CD4-positive, alpha-beta T cell (primary cell): ENCODE data around the gene CDIPT. TPM values are rescaled to one million over a fixed set of nuclear protein-coding genes. Genes with fewer than 3 reads are reported as not detected.

Experiments
- ATAC-seq: fragments of 200-7000 bp; cut with Tn5 transposase; one replicate; pipeline ENCODE4 v1.10.0; 2022; ENCODE audit warnings: mild to moderate bottlenecking; ENCODE audit not compliant: poor library complexity
- CTCF ChIA-PET: fragments of 350-600 bp; sonication (Branson Sonifier 250); formaldehyde crosslinking; loops from one replicate; lab custom pipeline; 2021; ENCODE audit warnings: antibody characterized with exemption, inconsistent platforms; lab: Charles Lee
- POLR2A ChIA-PET: fragments of 350-600 bp; sonication (Branson Sonifier 250); formaldehyde crosslinking; loops from one replicate; lab custom pipeline; 2021; ENCODE audit warnings: antibody characterized with exemption, inconsistent platforms; lab: Charles Lee
- DNase-seq, 14 experiments: peaks; one replicate each; pipeline ENCODE4 v3.0.0-alpha.2; 2013 to 2020; ENCODE audit warnings: mixed read lengths in 2 of 14
- H3K27ac ChIP-seq, 2 donors: one replicate each; pipeline versions ENCODE4 v1.5.1 to v1.7.0; 2013; ENCODE audit warnings: low read length in 2 of 2, low read depth in 1 of 2, mild to moderate bottlenecking in 1 of 2
- H3K27me3 ChIP-seq, 2 experiments: 1 replicate in 1 of 2; 2 replicates in 1 of 2; pipeline versions ENCODE4 v1.6.1 to v1.7.0; 2013; ENCODE audit warnings: low read length in 2 of 2, control low read depth in 1 of 2, mild to moderate bottlenecking in 1 of 2, moderate library complexity in 1 of 2; ENCODE audit not compliant: insufficient read depth in 2 of 2, control insufficient read depth in 1 of 2
- H3K36me3 ChIP-seq: one replicate; pipeline ENCODE4 v1.6.1; 2013; ENCODE audit warnings: low read length, control low read depth; ENCODE audit not compliant: insufficient read depth
- H3K4me1 ChIP-seq: one replicate; pipeline ENCODE4 v1.6.1; 2013; ENCODE audit warnings: low read length, control low read depth; ENCODE audit not compliant: insufficient read depth
- H3K4me3 ChIP-seq: one replicate; pipeline ENCODE4 v1.5.1; 2013; ENCODE audit warnings: mild to moderate bottlenecking, low read length, moderate library complexity
- H3K9me3 ChIP-seq, 2 experiments: 1 replicate in 1 of 2; 2 replicates in 1 of 2; pipeline versions ENCODE4 v1.6.1 to v1.7.0; 2013; ENCODE audit warnings: low read length in 2 of 2, mild to moderate bottlenecking in 2 of 2, control low read depth in 1 of 2, moderate library complexity in 1 of 2; ENCODE audit not compliant: control insufficient read depth in 1 of 2, insufficient read depth in 1 of 2
- H3K27ac Mint-ChIP-seq: one replicate; pipeline ENCODE4 v1.8.0; 2020; ENCODE audit warnings: mixed read lengths
- H3K27me3 Mint-ChIP-seq: one replicate; pipeline ENCODE4 v1.8.0; 2021; ENCODE audit warnings: mixed read lengths
- H3K36me3 Mint-ChIP-seq: one replicate; pipeline ENCODE4 v1.8.0; 2021; ENCODE audit warnings: low read depth, mixed read lengths
- H3K4me1 Mint-ChIP-seq: one replicate; pipeline ENCODE4 v1.8.0; 2021; ENCODE audit warnings: low read depth, mixed read lengths
- H3K4me3 Mint-ChIP-seq: one replicate; pipeline ENCODE4 v1.8.0; 2020; ENCODE audit warnings: mild to moderate bottlenecking, mixed read lengths
- H3K9me3 Mint-ChIP-seq: one replicate; pipeline ENCODE4 v1.8.0; 2020; ENCODE audit warnings: mixed read lengths
- intact Hi-C, 2 experiments: fragments of 100-400 bp; cut with DNase I in 1 of 2; cut with micrococcal nuclease in 1 of 2; formaldehyde crosslinking; loops; one replicate each; pipeline versions ENCODE4 v1.15.1 to v1.9.0; 2023 to 2025; cut with DNase I, micrococcal nuclease
- total RNA-seq, 174 experiments: library from RNA in 2 of 174; stranded (reverse) in 2 of 174; gene quantifications; one replicate each; pipeline ENCODE4 v1.2.3 and lab custom pipeline; 2021 to 2026
- TF ChIP-seq, protein P1 (sequence below): fragments of 200-600 bp; IDR thresholded peaks from one replicate; pipeline ENCODE4 v1.8.0; 2022; ENCODE audit warnings: antibody characterized with exemption, mild to moderate bottlenecking

CDIPT gene
- total RNA-seq, 2 experiments from 2014 or later = 25.7 to 27.0 TPM

DNA sequence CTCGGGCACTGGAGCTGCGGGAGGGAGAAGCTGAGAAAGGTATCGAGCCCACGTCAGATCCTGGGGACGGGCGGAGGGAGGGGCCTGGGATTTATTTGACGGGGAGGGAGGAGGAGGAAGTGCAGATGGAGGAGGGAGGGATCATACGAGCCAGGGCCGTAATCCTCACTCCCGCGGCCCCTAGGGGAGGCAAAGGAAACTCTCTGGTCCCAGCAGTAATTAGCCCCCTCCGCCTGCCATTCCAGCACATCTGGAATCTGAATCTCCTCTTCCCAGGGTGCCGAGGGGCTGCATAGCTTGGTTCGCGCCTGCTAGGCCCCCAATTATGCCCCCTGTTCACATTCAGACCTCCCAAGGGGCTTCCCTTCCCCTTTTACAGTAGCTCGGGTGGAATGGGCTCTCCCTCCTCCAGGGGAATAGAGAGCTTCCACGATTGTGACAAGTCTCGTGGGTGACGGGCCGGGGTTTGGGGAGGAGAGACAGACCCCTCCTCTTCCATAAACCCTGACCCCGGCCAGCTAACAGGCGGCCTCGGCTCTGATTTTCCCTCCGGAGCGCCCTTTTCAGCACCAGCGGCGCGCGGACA lies 36.6 kb upstream of the CDIPT start, which contains the start of gene SEZ6L2:
Gene SEZ6L2 (minus strand): TSS at position 35 of the 586 bp plus-strand sequence. CDS start 531 bp downstream, outside the sequence.
- ATAC-seq (no peak), DNase-seq (peak in 8 of 14 experiments; percentile 23 to 83 (median 68))
- H3K27ac Mint-ChIP-seq = no peak within 1 kb of the TSS
- ChIA-PET POLR2A (interaction anchor here (0.6 to 2.2 kb wide), 8 partner anchors 19 to 109 kb away, joined by 3 to 18 read pairs (median 4); partner anchors contain the start of genes CDIPT, HIRIP3, KCTD13 and KIF22), CTCF (interaction anchor here (0.8 to 1.4 kb wide), 3 partner anchors 36 to 62 kb away, joined by 3 to 5 read pairs (median 3); partner anchors contain the start of genes CDIPT and TMEM219)
- H3K36me3 ChIP-seq = no peaks in the 10 kb centered on the region
- H3K4me1 Mint-ChIP-seq = peaks cover 4% of the 10 kb centered on the region
- intact Hi-C loops = loop anchor here in 1 of 2 experiments (1.0 to 5.0 kb wide), 3 partner anchors 33 to 93 kb away; partner anchors contain the start of gene TMEM219
- peaks cover 0 to 23% of the 10 kb centered on the region in 2 experiments for H3K9me3 ChIP-seq
- H3K36me3 Mint-ChIP-seq = no peaks in the 10 kb centered on the region
- no peak within 1 kb of the TSS for H3K27ac ChIP-seq
- H3K27me3 ChIP-seq = peaks cover 28 to 29% of the 10 kb centered on the region in 2 experiments
- peak within 1 kb of the TSS; percentile 74 for H3K4me3 Mint-ChIP-seq
- no peaks in the 10 kb centered on the region for H3K9me3 Mint-ChIP-seq
- TF ChIP-seq, protein P1, sequence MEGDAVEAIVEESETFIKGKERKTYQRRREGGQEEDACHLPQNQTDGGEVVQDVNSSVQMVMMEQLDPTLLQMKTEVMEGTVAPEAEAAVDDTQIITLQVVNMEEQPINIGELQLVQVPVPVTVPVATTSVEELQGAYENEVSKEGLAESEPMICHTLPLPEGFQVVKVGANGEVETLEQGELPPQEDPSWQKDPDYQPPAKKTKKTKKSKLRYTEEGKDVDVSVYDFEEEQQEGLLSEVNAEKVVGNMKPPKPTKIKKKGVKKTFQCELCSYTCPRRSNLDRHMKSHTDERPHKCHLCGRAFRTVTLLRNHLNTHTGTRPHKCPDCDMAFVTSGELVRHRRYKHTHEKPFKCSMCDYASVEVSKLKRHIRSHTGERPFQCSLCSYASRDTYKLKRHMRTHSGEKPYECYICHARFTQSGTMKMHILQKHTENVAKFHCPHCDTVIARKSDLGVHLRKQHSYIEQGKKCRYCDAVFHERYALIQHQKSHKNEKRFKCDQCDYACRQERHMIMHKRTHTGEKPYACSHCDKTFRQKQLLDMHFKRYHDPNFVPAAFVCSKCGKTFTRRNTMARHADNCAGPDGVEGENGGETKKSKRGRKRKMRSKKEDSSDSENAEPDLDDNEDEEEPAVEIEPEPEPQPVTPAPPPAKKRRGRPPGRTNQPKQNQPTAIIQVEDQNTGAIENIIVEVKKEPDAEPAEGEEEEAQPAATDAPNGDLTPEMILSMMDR = no peak
- H3K4me3 ChIP-seq = peak within 1 kb of the TSS; percentile 55
- peaks cover 32% of the 10 kb centered on the region for H3K27me3 Mint-ChIP-seq
- peaks cover 22% of the 10 kb centered on the region for H3K4me1 ChIP-seq

- H3K9me3 Mint-ChIP-seq = no peaks in the 10 kb centered on the region
- ChIA-PET POLR2A (interaction anchor here (0.9 to 2.2 kb wide), 7 partner anchors 27 to 109 kb away, joined by 3 to 18 read pairs (median 4); partner anchors contain the start of genes CDIPT, HIRIP3, KCTD13 and KIF22), CTCF (interaction anchor here (1.3 to 1.4 kb wide), 2 partner anchors 51 to 63 kb away, joined by 3 to 5 read pairs; partner anchors contain the start of gene TMEM219)
- H3K36me3 ChIP-seq = no peaks in the 10 kb centered on the region
- H3K4me3 Mint-ChIP-seq = no peak overlapping the region
- no peak overlapping the region for H3K4me3 ChIP-seq
- H3K36me3 Mint-ChIP-seq = no peaks in the 10 kb centered on the region
- DNase-seq (no peak), ATAC-seq (no peak)
- H3K4me1 Mint-ChIP-seq = peaks cover 4% of the 10 kb centered on the region
- H3K4me1 ChIP-seq = peaks cover 22% of the 10 kb centered on the region
- H3K9me3 ChIP-seq = peaks cover 0 to 23% of the 10 kb centered on the region in 2 experiments
- TF ChIP-seq, protein P1 = no peak
- peaks cover 28 to 29% of the 10 kb centered on the region in 2 experiments for H3K27me3 ChIP-seq
- H3K27ac Mint-ChIP-seq = no peak overlapping the region
- intact Hi-C loops = no loop called here
- H3K27ac ChIP-seq = no peak overlapping the region
- H3K27me3 Mint-ChIP-seq = peaks cover 32% of the 10 kb centered on the region
Measured at GRCh38 chr16:29898804-29899515, 35.9 kb upstream of the CDIPT start.

- no peak for DNase-seq
- no peaks in the 10 kb centered on the region for H3K36me3 Mint-ChIP-seq
- peaks cover 28 to 29% of the 10 kb centered on the region in 2 experiments for H3K27me3 ChIP-seq
Measured at GRCh38 chr16:29898135-29898803, 35.2 kb upstream of the CDIPT start.

More at GRCh38 chr16:29898135-29898803, 35.2 kb upstream of the CDIPT start:
- peaks cover 32% of the 10 kb centered on the region for H3K27me3 Mint-ChIP-seq
- H3K4me1 Mint-ChIP-seq = no peaks in the 10 kb centered on the region
- peaks cover 22% of the 10 kb centered on the region for H3K4me1 ChIP-seq
- no peaks in the 10 kb centered on the region for H3K9me3 Mint-ChIP-seq
- no peak overlapping the region for H3K27ac ChIP-seq
- H3K9me3 ChIP-seq = peaks cover 0 to 23% of the 10 kb centered on the region in 2 experiments
- no peaks in the 10 kb centered on the region for H3K36me3 ChIP-seq
- H3K4me3 ChIP-seq = no peak overlapping the region
- H3K27ac Mint-ChIP-seq = no peak overlapping the region
- H3K4me3 Mint-ChIP-seq = peak overlapping the region; percentile 62
- ATAC-seq = no peak
- intact Hi-C loops = no loop called here
- ChIA-PET POLR2A (no interaction called here), CTCF (no interaction called here)
- TF ChIP-seq, protein P1 = no peak
